GM18867 (cell line): ENCODE measurements around the gene RAPGEF1.
"Not testable (repeated sequence)": the region's sequence is repeated elsewhere in the genome, so short reads cannot be mapped to it uniquely, and the experiment has no call there.

ENCODE experiments used
- ATAC-seq: cut with Tn5 transposase; IDR thresholded peaks from one replicate; pipeline ENCODE4 v1.9.1; 2021; ENCODE audit warnings: mild to moderate bottlenecking, moderate library complexity; ENCODE audit not compliant: unreplicated experiment

RAPGEF1 gene

GRCh38 chr9:131575946-131576853 is 163.7 kb downstream of the RAPGEF1 start:
- no peak for ATAC-seq

- no peak for ATAC-seq
Observed at GRCh38 chr9:131574730-131575640, 164.9 kb downstream of the RAPGEF1 start.

- no peak for ATAC-seq
Observed at GRCh38 chr9:131567910-131568309, 172.0 kb downstream of the RAPGEF1 start.

GRCh38 chr9:131566158-131566557 is 173.7 kb downstream of the RAPGEF1 start:
- no peak for ATAC-seq

- no peak for ATAC-seq
Observed at GRCh38 chr9:131565369-131565768, 174.5 kb downstream of the RAPGEF1 start.

GRCh38 chr9:131562032-131562959 is 177.6 kb downstream of the RAPGEF1 start:
- no peak for ATAC-seq

- no peak for ATAC-seq
Observed at GRCh38 chr9:131559421-131560000, 180.4 kb downstream of the RAPGEF1 start.

- no peak for ATAC-seq
Observed at GRCh38 chr9:131557855-131558548, 181.9 kb downstream of the RAPGEF1 start.

GRCh38 chr9:131555841-131556673 is 183.8 kb downstream of the RAPGEF1 start:
- no peak for ATAC-seq

GRCh38 chr9:131554843-131555351 is 185.0 kb downstream of the RAPGEF1 start:
- ATAC-seq, result no peak

GRCh38 chr9:131554087-131554842 is 185.6 kb downstream of the RAPGEF1 start:
- ATAC-seq, result no peak

- no peak for ATAC-seq
Observed at GRCh38 chr9:131552030-131552429, 187.8 kb downstream of the RAPGEF1 start.

- not testable (repeated sequence) for ATAC-seq
Observed at GRCh38 chr9:131550465-131550864, 189.4 kb downstream of the RAPGEF1 start.

- not testable (repeated sequence) for ATAC-seq
Observed at GRCh38 chr9:131549186-131549585, 190.7 kb downstream of the RAPGEF1 start.

- ATAC-seq, result no peak
Observed at GRCh38 chr9:131546336-131547084, 193.4 kb downstream of the RAPGEF1 start.

- no peak for ATAC-seq
Observed at GRCh38 chr9:131545786-131546335, 194.0 kb downstream of the RAPGEF1 start.
